ENCODE results near the gene SYT12.

The SYT12 gene

DNA sequence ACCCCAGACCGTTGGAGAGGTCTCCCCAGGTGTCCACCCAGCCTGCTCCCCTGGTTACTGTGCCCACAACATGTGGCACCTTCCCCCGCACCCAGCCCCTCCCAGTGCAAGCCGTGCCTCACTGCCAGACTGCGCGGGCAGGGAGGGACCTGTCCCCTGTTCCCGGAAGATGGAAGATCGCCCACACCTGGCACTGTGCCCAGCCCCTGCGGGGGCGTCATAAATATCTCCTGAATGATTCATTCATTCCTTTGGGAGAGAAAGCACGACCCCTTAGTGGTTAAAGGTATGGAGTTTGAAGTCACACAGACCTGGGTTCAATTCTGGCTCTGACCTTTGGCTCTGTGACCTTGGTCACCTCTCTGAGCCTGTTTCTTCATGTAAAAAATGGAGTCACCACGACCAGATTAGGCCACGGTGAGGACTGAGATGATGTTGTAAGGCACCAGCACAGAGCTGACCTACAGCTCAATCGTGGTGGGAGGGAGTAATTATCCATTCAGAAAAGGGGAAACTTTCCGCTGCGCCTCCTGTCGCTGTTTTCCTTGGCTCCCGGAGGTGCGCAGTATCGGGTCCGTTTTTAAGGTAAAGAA, 497 bp upstream of the SYT12 start:
- H3K4me3 ChIP-seq (ENCODE audit: low read length): peak overlapping the region; percentile 63
- H3K27me3 ChIP-seq (replicated peaks; ENCODE audit: control insufficient read depth, insufficient read depth, low read length): peaks cover 3% of the 10 kb centered on the region

GRCh38 chr11:67023957-67024353, 1.0 kb downstream of the SYT12 start:
- H3K4me3 ChIP-seq (ENCODE audit: low read length): no peak overlapping the region
- peaks cover 6% of the 10 kb centered on the region for H3K4me1 ChIP-seq (ENCODE audit: control insufficient read depth, insufficient read depth, low read length)
- no peaks in the 10 kb centered on the region for H3K9me3 ChIP-seq (ENCODE audit: control insufficient read depth, low read length)
- no peak overlapping the region for H3K9ac ChIP-seq (ENCODE audit: low read length)
- no peak for DNase-seq (ENCODE audit: low read depth)
- H3K27me3 ChIP-seq (replicated peaks; ENCODE audit: control insufficient read depth, insufficient read depth, low read length): peaks cover 7% of the 10 kb centered on the region
- H3K36me3 ChIP-seq (ENCODE audit: control insufficient read depth, insufficient read depth, low read length, severe bottlenecking): no peaks in the 10 kb centered on the region

More for the DNA sequence above, 497 bp upstream of the SYT12 start:
- Histone ChIP-seq H3K9ac (ENCODE audit: low read length) (no peak overlapping the region), H3K4me1 (ENCODE audit: control insufficient read depth, insufficient read depth, low read length) (peaks cover 6% of the 10 kb centered on the region), H3K36me3 (ENCODE audit: control insufficient read depth, insufficient read depth, low read length, severe bottlenecking) (no peaks in the 10 kb centered on the region), H3K9me3 (ENCODE audit: control insufficient read depth, low read length) (no peaks in the 10 kb centered on the region)
- peak; percentile 20 for DNase-seq (ENCODE audit: low read depth)

GRCh38 chr11:67024410-67024809, 1.5 kb downstream of the SYT12 start:
- H3K4me3 ChIP-seq (ENCODE audit: low read length): no peak overlapping the region
- peaks cover 6% of the 10 kb centered on the region for H3K4me1 ChIP-seq (ENCODE audit: control insufficient read depth, insufficient read depth, low read length)
- DNase-seq (ENCODE audit: low read depth): no peak
- no peaks in the 10 kb centered on the region for H3K9me3 ChIP-seq (ENCODE audit: control insufficient read depth, low read length)
- no peak overlapping the region for H3K9ac ChIP-seq (ENCODE audit: low read length)
- peaks cover 7% of the 10 kb centered on the region for H3K27me3 ChIP-seq (replicated peaks; ENCODE audit: control insufficient read depth, insufficient read depth, low read length)
- H3K36me3 ChIP-seq (ENCODE audit: control insufficient read depth, insufficient read depth, low read length, severe bottlenecking): no peaks in the 10 kb centered on the region

DNA sequence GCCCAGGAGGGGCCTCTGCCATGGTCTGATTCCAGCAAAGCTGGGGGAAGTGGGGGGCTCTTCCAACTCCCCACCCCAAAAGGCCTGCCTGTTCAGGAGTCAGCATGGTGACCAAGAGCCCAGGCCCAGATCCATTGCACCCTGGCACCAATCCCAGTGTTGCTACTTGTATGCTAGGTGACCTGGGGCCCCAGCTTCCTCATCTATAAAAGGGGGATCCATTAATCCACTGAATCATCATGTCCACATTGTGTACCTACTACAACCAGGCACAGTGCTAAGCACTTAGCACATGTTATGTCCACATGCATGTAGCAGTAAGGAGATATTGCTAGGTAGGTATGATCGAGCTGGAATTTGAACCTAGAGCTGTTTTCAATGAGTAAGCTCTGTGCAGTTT, 2.0 kb downstream of the SYT12 start:
- no peak for DNase-seq (ENCODE audit: low read depth)

DNA sequence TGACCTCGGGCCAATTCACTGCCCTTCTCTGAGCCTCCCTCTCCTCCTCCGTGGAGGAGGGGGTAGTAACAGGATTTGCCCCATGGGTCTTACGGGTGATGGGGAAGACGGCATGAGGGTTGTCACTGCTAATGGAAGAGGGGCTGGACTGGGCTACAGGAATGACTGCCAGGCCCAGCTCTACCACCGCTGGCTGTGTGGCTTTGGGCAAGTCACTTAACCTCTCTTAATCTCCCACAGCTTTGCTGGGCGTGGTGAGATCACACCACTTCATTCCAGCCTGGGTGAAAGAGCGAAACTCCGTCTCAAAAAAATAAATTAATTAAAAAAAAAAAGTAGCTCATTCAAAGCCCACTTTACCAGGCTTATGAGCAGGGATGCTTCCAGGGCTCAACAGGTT, 2.8 kb downstream of the SYT12 start:
- H3K36me3 ChIP-seq (ENCODE audit: control insufficient read depth, insufficient read depth, low read length, severe bottlenecking): no peaks in the 10 kb centered on the region
- no peak overlapping the region for H3K4me3 ChIP-seq (ENCODE audit: low read length)
- no peak overlapping the region for H3K9ac ChIP-seq (ENCODE audit: low read length)
- peaks cover 6% of the 10 kb centered on the region for H3K4me1 ChIP-seq (ENCODE audit: control insufficient read depth, insufficient read depth, low read length)
- DNase-seq (ENCODE audit: low read depth): no peak
- H3K9me3 ChIP-seq (ENCODE audit: control insufficient read depth, low read length): no peaks in the 10 kb centered on the region
- peaks cover 4% of the 10 kb centered on the region for H3K27me3 ChIP-seq (replicated peaks; ENCODE audit: control insufficient read depth, insufficient read depth, low read length)

More for the DNA sequence above, 2.0 kb downstream of the SYT12 start:
- H3K9me3 ChIP-seq (ENCODE audit: control insufficient read depth, low read length): no peaks in the 10 kb centered on the region
- H3K4me3 ChIP-seq (ENCODE audit: low read length): no peak overlapping the region
- peaks cover 6% of the 10 kb centered on the region for H3K4me1 ChIP-seq (ENCODE audit: control insufficient read depth, insufficient read depth, low read length)
- H3K36me3 ChIP-seq (ENCODE audit: control insufficient read depth, insufficient read depth, low read length, severe bottlenecking): no peaks in the 10 kb centered on the region
- H3K9ac ChIP-seq (ENCODE audit: low read length): no peak overlapping the region
- H3K27me3 ChIP-seq (replicated peaks; ENCODE audit: control insufficient read depth, insufficient read depth, low read length): peaks cover 5% of the 10 kb centered on the region

- Histone ChIP-seq H3K27me3 (replicated peaks; ENCODE audit: control insufficient read depth, insufficient read depth, low read length) (peaks cover 4% of the 10 kb centered on the region), H3K9me3 (ENCODE audit: control insufficient read depth, low read length) (no peaks in the 10 kb centered on the region), H3K36me3 (ENCODE audit: control insufficient read depth, insufficient read depth, low read length, severe bottlenecking) (no peaks in the 10 kb centered on the region), H3K4me1 (ENCODE audit: control insufficient read depth, insufficient read depth, low read length) (peaks cover 7% of the 10 kb centered on the region), H3K9ac (ENCODE audit: low read length) (no peak overlapping the region), H3K4me3 (ENCODE audit: low read length) (no peak overlapping the region)
- no peak for DNase-seq (ENCODE audit: low read depth)
These were observed 4.0 kb downstream of the SYT12 start for GRCh38 chr11:67026941-67027340.

DNA sequence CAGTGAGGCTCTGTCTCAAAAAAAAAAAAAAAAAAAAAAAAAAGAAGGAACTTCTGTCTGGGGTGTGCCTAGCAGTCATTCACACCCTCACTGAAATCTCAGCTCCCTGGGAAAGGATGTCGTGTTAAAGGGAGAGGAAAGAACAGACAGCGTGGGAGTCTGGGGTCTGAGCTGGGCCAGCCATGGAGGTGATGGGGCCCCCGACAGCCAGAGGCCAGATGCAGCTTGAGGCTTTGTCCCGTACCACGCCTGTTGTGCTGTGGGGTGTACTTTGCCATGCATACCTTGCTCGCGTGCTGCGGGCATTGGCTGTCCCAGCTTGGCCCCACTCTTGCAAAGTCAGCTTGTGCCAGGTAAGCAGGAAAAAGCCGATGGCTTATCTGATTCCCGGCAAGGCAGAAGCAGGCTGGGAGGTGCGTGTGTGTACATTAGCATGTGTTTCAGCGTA, 4.6 kb downstream of the SYT12 start:
- H3K9me3 ChIP-seq (ENCODE audit: control insufficient read depth, low read length): no peaks in the 10 kb centered on the region
- H3K4me1 ChIP-seq (ENCODE audit: control insufficient read depth, insufficient read depth, low read length): peaks cover 11% of the 10 kb centered on the region
- H3K4me3 ChIP-seq (ENCODE audit: low read length): no peak overlapping the region
- no peaks in the 10 kb centered on the region for H3K36me3 ChIP-seq (ENCODE audit: control insufficient read depth, insufficient read depth, low read length, severe bottlenecking)
- H3K9ac ChIP-seq (ENCODE audit: low read length): no peak overlapping the region
- no peak for DNase-seq (ENCODE audit: low read depth)
- peaks cover 4% of the 10 kb centered on the region for H3K27me3 ChIP-seq (replicated peaks; ENCODE audit: control insufficient read depth, insufficient read depth, low read length)

- Histone ChIP-seq H3K36me3 (ENCODE audit: control insufficient read depth, insufficient read depth, low read length, severe bottlenecking) (no peaks in the 10 kb centered on the region), H3K27me3 (replicated peaks; ENCODE audit: control insufficient read depth, insufficient read depth, low read length) (peaks cover 4% of the 10 kb centered on the region), H3K4me1 (ENCODE audit: control insufficient read depth, insufficient read depth, low read length) (peaks cover 9% of the 10 kb centered on the region), H3K9me3 (ENCODE audit: control insufficient read depth, low read length) (no peaks in the 10 kb centered on the region), H3K9ac (ENCODE audit: low read length) (no peak overlapping the region), H3K4me3 (ENCODE audit: low read length) (no peak overlapping the region)
- no peak for DNase-seq (ENCODE audit: low read depth)
These were observed 5.1 kb downstream of the SYT12 start for GRCh38 chr11:67027943-67028542.

DNA sequence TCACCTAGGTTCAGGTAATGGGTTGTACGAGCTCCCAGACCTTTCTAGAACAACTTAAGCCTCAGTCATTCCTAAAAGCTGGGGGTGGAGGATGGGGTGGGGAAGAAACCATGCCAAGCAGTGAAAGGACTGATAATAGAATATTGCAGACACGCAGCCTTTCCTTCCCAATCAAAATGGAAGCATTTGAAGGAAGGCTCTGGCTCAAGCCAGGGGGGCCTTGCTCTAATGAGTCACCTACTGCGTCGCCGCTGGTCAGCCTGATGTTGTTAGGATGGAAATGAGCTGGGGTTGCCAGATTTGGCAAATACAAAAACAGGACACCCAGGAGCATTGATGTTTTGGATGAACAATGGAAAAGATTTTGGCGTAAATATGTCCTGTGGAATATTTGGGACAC, 6.2 kb downstream of the SYT12 start:
- H3K9me3 ChIP-seq (ENCODE audit: control insufficient read depth, low read length): no peaks in the 10 kb centered on the region
- H3K36me3 ChIP-seq (ENCODE audit: control insufficient read depth, insufficient read depth, low read length, severe bottlenecking): no peaks in the 10 kb centered on the region
- H3K9ac ChIP-seq (ENCODE audit: low read length): no peak overlapping the region
- H3K4me1 ChIP-seq (ENCODE audit: control insufficient read depth, insufficient read depth, low read length): peaks cover 20% of the 10 kb centered on the region
- DNase-seq (ENCODE audit: low read depth): no peak
- no peak overlapping the region for H3K4me3 ChIP-seq (ENCODE audit: low read length)
- peaks cover 4% of the 10 kb centered on the region for H3K27me3 ChIP-seq (replicated peaks; ENCODE audit: control insufficient read depth, insufficient read depth, low read length)

DNA sequence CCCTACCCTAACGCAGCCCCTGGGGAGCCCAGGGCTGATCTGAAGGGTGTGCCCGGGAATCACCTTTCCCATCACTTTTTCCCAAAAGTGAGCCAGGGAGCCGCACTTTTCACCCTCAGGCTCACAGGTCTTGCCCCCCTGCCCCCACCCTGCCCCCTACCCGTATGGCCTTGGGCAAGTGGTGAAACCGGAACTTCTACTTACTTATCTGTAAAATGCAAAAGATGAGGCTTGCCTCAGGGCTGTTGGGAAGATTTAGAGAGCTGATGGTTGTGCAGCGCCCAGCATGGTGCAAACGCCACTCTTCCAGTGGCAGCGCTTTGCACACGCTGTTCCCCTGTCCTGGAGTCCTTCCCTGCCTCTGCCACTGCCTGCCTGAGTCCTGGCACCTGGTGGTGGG, 8.0 kb downstream of the SYT12 start:
- Histone ChIP-seq H3K4me1 (ENCODE audit: control insufficient read depth, insufficient read depth, low read length) (peaks cover 26% of the 10 kb centered on the region), H3K36me3 (ENCODE audit: control insufficient read depth, insufficient read depth, low read length, severe bottlenecking) (no peaks in the 10 kb centered on the region), H3K9ac (ENCODE audit: low read length) (no peak overlapping the region), H3K4me3 (ENCODE audit: low read length) (no peak overlapping the region), H3K27me3 (replicated peaks; ENCODE audit: control insufficient read depth, insufficient read depth, low read length) (peaks cover 4% of the 10 kb centered on the region), H3K9me3 (ENCODE audit: control insufficient read depth, low read length) (no peaks in the 10 kb centered on the region)
- DNase-seq (ENCODE audit: low read depth): no peak

DNA sequence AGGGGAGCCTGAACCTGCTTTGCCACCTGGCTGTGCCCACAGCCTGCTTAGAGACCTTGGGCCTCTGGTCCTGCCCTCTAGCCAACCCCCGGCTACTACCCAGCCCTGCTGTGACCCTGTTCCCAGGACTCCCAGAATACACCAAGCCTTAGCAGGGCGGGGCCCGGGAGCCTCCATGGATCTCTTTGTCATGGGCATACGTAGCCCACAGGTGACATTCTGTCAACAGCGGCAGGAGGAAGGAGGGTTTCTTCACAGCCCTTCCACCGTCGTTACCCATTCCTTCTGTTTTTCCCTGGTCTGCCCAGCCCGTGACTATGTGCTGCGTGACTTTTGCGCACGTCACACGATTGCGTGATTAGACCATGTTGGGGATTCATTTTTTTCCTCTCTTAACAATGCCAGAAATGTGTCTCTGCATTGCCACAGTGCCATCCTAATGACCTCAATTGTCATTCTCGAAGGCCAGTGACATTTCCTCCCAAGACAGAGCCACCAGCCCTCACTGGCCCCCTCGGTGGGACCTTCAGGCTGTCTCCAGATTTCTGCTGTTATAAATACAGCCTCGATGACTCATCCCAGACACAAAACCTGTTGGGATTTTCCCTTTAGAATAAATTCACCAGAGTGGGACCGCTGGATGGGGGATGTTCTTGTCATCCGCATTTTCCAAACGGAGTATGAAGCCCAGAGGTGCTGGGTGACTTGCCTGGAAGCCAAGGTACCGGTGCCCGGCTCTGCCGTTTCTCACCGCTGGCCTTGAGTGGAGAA, 9.0 kb downstream of the SYT12 start:
- DNase-seq (ENCODE audit: low read depth): peak; percentile 66

More for the DNA sequence above, 9.0 kb downstream of the SYT12 start:
- Histone ChIP-seq H3K36me3 (ENCODE audit: control insufficient read depth, insufficient read depth, low read length, severe bottlenecking) (no peaks in the 10 kb centered on the region), H3K27me3 (replicated peaks; ENCODE audit: control insufficient read depth, insufficient read depth, low read length) (peaks cover 4% of the 10 kb centered on the region), H3K4me3 (ENCODE audit: low read length) (no peak overlapping the region), H3K9me3 (ENCODE audit: control insufficient read depth, low read length) (no peaks in the 10 kb centered on the region), H3K9ac (ENCODE audit: low read length) (no peak overlapping the region), H3K4me1 (ENCODE audit: control insufficient read depth, insufficient read depth, low read length) (peaks cover 26% of the 10 kb centered on the region)

All from adipocyte (in vitro differentiated cells).